ENCODE results near the gene LINGO3. TPM values are rescaled to one million over a fixed set of nuclear protein-coding genes. Genes with fewer than 3 reads are reported as not detected.

LINGO3 gene
- total RNA-seq, 1 experiment from 2014 or later, result 2.0 TPM

DNA sequence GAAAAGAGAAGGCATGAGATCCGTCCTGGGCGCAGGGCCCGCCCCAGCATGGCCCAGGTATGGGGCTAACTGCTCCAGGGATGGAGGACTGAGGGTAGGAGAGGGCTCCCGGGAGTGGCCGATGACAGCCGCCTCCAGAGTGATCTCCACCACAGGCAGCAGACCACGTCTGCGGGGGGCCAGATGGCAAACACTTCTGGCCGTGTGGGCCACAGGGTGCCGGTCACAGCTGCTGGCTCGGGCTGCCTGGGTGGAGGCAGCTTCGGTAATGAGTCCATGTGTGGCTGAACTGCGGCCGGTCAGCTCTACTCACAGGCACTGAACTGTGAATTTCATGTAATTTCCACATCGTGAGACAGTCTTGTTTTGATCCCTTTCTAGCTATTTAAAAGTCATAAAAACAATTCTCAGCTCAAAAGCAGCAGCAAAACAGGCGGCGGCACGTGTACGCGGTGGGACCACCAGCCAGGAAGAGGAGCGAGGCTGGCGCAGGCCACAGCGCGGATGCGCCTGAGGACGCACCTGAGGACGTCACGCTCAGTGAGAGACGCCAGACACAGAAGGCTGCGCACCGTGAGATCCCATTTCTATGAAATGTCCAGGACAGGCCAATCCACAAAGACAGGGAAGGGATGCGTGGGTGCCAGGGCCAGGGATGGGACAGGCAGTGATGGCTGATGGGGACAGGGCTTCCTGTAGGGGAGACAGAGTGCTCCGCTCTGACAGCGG, 16.4 kb upstream of the LINGO3 start:
- ATAC-seq (no peak), DNase-seq (ENCODE audit: low spot score) (no peak)
- Mint-ChIP-seq H3K36me3 (peaks cover 13% of the 10 kb centered on the region), H3K9me3 (no peaks in the 10 kb centered on the region), H3K27ac (no peak overlapping the region; the same call in 1 of the 2 replicates), H3K27me3 (ENCODE audit: low read depth) (no peaks in the 10 kb centered on the region), H3K4me1 (peaks cover 13% of the 10 kb centered on the region), H3K4me3 (no peak overlapping the region)
- TF ChIP-seq, protein P1, sequence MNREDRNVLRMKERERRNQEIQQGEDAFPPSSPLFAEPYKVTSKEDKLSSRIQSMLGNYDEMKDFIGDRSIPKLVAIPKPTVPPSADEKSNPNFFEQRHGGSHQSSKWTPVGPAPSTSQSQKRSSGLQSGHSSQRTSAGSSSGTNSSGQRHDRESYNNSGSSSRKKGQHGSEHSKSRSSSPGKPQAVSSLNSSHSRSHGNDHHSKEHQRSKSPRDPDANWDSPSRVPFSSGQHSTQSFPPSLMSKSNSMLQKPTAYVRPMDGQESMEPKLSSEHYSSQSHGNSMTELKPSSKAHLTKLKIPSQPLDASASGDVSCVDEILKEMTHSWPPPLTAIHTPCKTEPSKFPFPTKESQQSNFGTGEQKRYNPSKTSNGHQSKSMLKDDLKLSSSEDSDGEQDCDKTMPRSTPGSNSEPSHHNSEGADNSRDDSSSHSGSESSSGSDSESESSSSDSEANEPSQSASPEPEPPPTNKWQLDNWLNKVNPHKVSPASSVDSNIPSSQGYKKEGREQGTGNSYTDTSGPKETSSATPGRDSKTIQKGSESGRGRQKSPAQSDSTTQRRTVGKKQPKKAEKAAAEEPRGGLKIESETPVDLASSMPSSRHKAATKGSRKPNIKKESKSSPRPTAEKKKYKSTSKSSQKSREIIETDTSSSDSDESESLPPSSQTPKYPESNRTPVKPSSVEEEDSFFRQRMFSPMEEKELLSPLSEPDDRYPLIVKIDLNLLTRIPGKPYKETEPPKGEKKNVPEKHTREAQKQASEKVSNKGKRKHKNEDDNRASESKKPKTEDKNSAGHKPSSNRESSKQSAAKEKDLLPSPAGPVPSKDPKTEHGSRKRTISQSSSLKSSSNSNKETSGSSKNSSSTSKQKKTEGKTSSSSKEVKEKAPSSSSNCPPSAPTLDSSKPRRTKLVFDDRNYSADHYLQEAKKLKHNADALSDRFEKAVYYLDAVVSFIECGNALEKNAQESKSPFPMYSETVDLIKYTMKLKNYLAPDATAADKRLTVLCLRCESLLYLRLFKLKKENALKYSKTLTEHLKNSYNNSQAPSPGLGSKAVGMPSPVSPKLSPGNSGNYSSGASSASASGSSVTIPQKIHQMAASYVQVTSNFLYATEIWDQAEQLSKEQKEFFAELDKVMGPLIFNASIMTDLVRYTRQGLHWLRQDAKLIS (CRISPR knock-in tag; IDR thresholded peaks at IDR 0.05; ENCODE audit: borderline replicate concordance), result no peak
- TF ChIP-seq, protein P2, sequence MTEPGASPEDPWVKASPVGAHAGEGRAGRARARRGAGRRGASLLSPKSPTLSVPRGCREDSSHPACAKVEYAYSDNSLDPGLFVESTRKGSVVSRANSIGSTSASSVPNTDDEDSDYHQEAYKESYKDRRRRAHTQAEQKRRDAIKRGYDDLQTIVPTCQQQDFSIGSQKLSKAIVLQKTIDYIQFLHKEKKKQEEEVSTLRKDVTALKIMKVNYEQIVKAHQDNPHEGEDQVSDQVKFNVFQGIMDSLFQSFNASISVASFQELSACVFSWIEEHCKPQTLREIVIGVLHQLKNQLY (CRISPR knock-in tag; IDR thresholded peaks at IDR 0.05), result no peak
- TF ChIP-seq TP53 (CRISPR knock-in tag; IDR thresholded peaks at IDR 0.05), result no peak
- ChIA-PET CTCF (no interaction called here), POLR2A (no interaction called here)

DNA sequence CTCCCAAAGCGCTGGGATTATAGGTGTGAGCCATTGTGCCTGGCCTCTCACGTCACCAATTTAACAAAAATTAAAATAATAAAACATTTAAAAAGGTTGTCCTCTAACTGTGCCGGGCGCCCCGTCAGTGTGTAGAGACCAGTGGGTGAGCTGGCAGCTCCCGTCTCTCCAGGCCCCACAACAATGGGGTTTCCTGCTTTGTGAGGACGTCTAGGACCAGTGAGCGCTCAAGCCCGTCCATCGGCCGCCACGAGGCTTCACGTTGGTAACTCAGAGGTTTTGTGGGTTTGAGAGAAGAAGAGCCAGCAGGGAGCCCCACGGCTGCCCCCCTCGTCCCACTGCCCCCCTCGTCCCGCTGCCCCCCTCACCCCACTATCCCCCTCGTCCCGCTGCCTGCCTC, 15.8 kb upstream of the LINGO3 start:
- POLR2A ChIA-PET, result no interaction called here
- ATAC-seq (no peak), DNase-seq (ENCODE audit: low spot score) (no peak)
- Mint-ChIP-seq H3K9me3 (no peaks in the 10 kb centered on the region), H3K36me3 (peaks cover 13% of the 10 kb centered on the region), H3K27ac (no peak overlapping the region), H3K4me3 (no peak overlapping the region), H3K27me3 (ENCODE audit: low read depth) (no peaks in the 10 kb centered on the region), H3K4me1 (peaks cover 9% of the 10 kb centered on the region)
- TF ChIP-seq TCF7 (CRISPR knock-in tag; IDR thresholded peaks at IDR 0.05; ENCODE audit: low read depth), result no peak
- TF ChIP-seq, protein P3, sequence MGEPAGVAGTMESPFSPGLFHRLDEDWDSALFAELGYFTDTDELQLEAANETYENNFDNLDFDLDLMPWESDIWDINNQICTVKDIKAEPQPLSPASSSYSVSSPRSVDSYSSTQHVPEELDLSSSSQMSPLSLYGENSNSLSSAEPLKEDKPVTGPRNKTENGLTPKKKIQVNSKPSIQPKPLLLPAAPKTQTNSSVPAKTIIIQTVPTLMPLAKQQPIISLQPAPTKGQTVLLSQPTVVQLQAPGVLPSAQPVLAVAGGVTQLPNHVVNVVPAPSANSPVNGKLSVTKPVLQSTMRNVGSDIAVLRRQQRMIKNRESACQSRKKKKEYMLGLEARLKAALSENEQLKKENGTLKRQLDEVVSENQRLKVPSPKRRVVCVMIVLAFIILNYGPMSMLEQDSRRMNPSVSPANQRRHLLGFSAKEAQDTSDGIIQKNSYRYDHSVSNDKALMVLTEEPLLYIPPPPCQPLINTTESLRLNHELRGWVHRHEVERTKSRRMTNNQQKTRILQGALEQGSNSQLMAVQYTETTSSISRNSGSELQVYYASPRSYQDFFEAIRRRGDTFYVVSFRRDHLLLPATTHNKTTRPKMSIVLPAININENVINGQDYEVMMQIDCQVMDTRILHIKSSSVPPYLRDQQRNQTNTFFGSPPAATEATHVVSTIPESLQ (CRISPR knock-in tag; IDR thresholded peaks at IDR 0.05), result no peak
- CTCF ChIA-PET, result no interaction called here

DNA sequence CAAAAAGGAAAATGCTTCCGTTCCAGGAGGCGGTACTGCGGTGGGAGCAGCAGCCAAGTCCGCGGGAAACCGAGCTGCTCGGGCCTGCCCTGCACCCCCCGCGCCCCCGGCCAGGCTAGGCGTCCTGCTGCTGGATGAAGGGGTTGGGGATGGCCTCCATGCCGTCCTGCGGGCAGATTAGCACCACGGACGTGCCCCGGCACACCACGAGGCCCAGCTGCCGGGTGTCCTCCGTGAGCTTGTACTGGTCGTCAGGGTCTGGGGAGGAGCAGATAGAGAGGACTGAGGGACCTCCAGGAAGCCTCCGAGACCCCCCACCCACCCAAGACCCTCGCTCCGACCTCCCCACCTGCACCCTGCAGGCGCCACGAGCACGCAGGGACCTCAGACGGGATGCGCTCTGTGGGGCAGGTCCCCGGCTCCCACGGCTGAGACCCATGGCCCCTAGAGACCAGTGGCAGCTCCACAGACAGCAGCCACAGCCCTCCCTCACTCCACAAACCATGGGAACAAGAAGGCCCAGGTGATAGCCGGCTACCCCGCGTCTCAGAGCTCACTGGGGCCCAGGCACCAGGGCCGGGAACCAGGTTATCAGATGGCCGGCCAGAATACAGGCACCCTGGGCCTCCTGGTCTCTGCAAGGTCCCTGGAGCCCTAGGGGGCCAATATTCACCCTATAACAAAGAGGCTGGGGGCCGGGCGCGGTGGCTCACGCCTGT, 13.8 kb upstream of the LINGO3 start:
- H3K36me3 Mint-ChIP-seq, result peaks cover 13% of the 10 kb centered on the region
- no peak overlapping the region for H3K27ac Mint-ChIP-seq
- POLR2A ChIA-PET, result interaction anchor here (0.6 kb wide), 1 partner anchor 49 kb away, joined by 3 read pairs; no protein-coding TSS in a partner anchor
- H3K4me1 Mint-ChIP-seq, result no peaks in the 10 kb centered on the region
- no peak overlapping the region for H3K4me3 Mint-ChIP-seq
- DNase-seq (ENCODE audit: low spot score) (no peak), ATAC-seq (no peak)
- CTCF ChIA-PET, result interaction anchor here (1.2 kb wide), 1 partner anchor 69 kb away, joined by 4 read pairs; no protein-coding TSS in a partner anchor
- no peaks in the 10 kb centered on the region for H3K27me3 Mint-ChIP-seq (ENCODE audit: low read depth)
- H3K9me3 Mint-ChIP-seq, result no peaks in the 10 kb centered on the region
- no peak for TF ChIP-seq FOXK1 (CRISPR knock-in tag; IDR thresholded peaks at IDR 0.05)
- TF ChIP-seq, protein P4, sequence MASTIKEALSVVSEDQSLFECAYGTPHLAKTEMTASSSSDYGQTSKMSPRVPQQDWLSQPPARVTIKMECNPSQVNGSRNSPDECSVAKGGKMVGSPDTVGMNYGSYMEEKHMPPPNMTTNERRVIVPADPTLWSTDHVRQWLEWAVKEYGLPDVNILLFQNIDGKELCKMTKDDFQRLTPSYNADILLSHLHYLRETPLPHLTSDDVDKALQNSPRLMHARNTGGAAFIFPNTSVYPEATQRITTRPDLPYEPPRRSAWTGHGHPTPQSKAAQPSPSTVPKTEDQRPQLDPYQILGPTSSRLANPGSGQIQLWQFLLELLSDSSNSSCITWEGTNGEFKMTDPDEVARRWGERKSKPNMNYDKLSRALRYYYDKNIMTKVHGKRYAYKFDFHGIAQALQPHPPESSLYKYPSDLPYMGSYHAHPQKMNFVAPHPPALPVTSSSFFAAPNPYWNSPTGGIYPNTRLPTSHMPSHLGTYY (CRISPR knock-in tag; IDR thresholded peaks at IDR 0.05), result no peak
- no peak for TF ChIP-seq GABPB1 (CRISPR knock-in tag; IDR thresholded peaks at IDR 0.05)
- TF ChIP-seq, protein P5, sequence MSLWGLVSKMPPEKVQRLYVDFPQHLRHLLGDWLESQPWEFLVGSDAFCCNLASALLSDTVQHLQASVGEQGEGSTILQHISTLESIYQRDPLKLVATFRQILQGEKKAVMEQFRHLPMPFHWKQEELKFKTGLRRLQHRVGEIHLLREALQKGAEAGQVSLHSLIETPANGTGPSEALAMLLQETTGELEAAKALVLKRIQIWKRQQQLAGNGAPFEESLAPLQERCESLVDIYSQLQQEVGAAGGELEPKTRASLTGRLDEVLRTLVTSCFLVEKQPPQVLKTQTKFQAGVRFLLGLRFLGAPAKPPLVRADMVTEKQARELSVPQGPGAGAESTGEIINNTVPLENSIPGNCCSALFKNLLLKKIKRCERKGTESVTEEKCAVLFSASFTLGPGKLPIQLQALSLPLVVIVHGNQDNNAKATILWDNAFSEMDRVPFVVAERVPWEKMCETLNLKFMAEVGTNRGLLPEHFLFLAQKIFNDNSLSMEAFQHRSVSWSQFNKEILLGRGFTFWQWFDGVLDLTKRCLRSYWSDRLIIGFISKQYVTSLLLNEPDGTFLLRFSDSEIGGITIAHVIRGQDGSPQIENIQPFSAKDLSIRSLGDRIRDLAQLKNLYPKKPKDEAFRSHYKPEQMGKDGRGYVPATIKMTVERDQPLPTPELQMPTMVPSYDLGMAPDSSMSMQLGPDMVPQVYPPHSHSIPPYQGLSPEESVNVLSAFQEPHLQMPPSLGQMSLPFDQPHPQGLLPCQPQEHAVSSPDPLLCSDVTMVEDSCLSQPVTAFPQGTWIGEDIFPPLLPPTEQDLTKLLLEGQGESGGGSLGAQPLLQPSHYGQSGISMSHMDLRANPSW (CRISPR knock-in tag; conservative IDR thresholded peaks at IDR 0.05; ENCODE audit: low read depth), result no peak
- TF ChIP-seq JUN (CRISPR knock-in tag; IDR thresholded peaks at IDR 0.05), result no peak
- no peak for TF ChIP-seq JAZF1 (CRISPR knock-in tag; IDR thresholded peaks at IDR 0.05)
- TF ChIP-seq, protein P1 (CRISPR knock-in tag; IDR thresholded peaks at IDR 0.05; ENCODE audit: borderline replicate concordance), result no peak
- TF ChIP-seq CBFB (CRISPR knock-in tag; IDR thresholded peaks at IDR 0.05; ENCODE audit: low read depth), result no peak
- TF ChIP-seq MXD4 (CRISPR knock-in tag; IDR thresholded peaks at IDR 0.05; ENCODE audit: borderline replicate concordance), result no peak
- TF ChIP-seq, protein P6, sequence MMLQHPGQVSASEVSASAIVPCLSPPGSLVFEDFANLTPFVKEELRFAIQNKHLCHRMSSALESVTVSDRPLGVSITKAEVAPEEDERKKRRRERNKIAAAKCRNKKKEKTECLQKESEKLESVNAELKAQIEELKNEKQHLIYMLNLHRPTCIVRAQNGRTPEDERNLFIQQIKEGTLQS (CRISPR knock-in tag; conservative IDR thresholded peaks at IDR 0.05), result no peak
